Activated CD8-positive, alpha-beta T cell treated with anti-CD3 and anti-CD28 coated beads, Interleukin-2, amount 10 ng/mL, durations not matched to agents 7 days and 5 days (primary cell): ENCODE data around the gene GPR107. TPM values are rescaled to one million over a fixed set of nuclear protein-coding genes. Genes with fewer than 3 reads are reported as not detected.

Source experiments
- ATAC-seq: fragments of 150-1000 bp; cut with Tn5 transposase; one replicate; pipeline ENCODE4 v1.10.0; 2021; ENCODE audit warnings: moderate library complexity
- CTCF ChIA-PET: fragments of 350-600 bp; sonication (Branson Sonifier 250); formaldehyde crosslinking; loops from one replicate; lab custom pipeline; 2021; ENCODE audit warnings: antibody characterized with exemption; lab: Charles Lee
- POLR2A ChIA-PET: fragments of 350-600 bp; sonication (Branson Sonifier 250); formaldehyde crosslinking; loops from one replicate; lab custom pipeline; 2021; ENCODE audit warnings: antibody characterized with exemption; lab: Charles Lee
- DNase-seq: peaks from one replicate; pipeline ENCODE4 v3.0.0-alpha.2; 2020
- H3K27ac Mint-ChIP-seq: one replicate; pipeline ENCODE4 v1.8.0; 2021; ENCODE audit warnings: mild to moderate bottlenecking, mixed read lengths
- H3K27me3 Mint-ChIP-seq: one replicate; pipeline ENCODE4 v1.8.0; 2021; ENCODE audit warnings: low read depth, mixed read lengths
- H3K36me3 Mint-ChIP-seq: one replicate; pipeline ENCODE4 v1.8.0; 2021; ENCODE audit warnings: low read depth, mixed read lengths
- H3K4me1 Mint-ChIP-seq: one replicate; pipeline ENCODE4 v1.8.0; 2021; ENCODE audit warnings: low read depth, mixed read lengths
- H3K4me3 Mint-ChIP-seq: one replicate; pipeline ENCODE4 v1.8.0; 2021; ENCODE audit warnings: mild to moderate bottlenecking, mixed read lengths
- H3K9me3 Mint-ChIP-seq: one replicate; pipeline ENCODE4 v1.8.0; 2022; ENCODE audit warnings: mixed read lengths; ENCODE audit not compliant: insufficient read depth
- total RNA-seq, 2 experiments: library from RNA; stranded (reverse); gene quantifications; one replicate each; pipeline ENCODE4 v1.2.3, GENCODE V29; 2021

The GPR107 gene
- total RNA-seq, 2 experiments from 2014 or later = 22.5 to 24.4 TPM

GRCh38 chr9:130042885-130043653, 10.6 kb upstream of the GPR107 start, which contains the start of gene FNBP1:
Gene FNBP1, minus strand, starts transcription at chr9:130043189. Its CDS starts 214 bp downstream, at chr9:130042975.
- ATAC-seq = peak; percentile 63
- POLR2A ChIA-PET = interaction anchor here (0.6 to 6.9 kb wide), 12 partner anchors 8 to 174 kb away, joined by 3 to 138 read pairs (median 4); partner anchors contain the start of gene GPR107
- Mint-ChIP-seq H3K9me3 (no peaks in the 10 kb centered on the region), H3K27ac (peak within 1 kb of the TSS; percentile 98), H3K4me1 (peaks cover 48% of the 10 kb centered on the region), H3K27me3 (no peaks in the 10 kb centered on the region), H3K36me3 (peaks cover 22% of the 10 kb centered on the region), H3K4me3 (peak within 1 kb of the TSS; percentile 99)
- CTCF ChIA-PET = interaction anchor here (0.5 to 6.0 kb wide), 6 partner anchors 8 to 158 kb away, joined by 3 to 43 read pairs (median 4); no protein-coding TSS in a partner anchor
- peak; percentile 83 for DNase-seq

DNA sequence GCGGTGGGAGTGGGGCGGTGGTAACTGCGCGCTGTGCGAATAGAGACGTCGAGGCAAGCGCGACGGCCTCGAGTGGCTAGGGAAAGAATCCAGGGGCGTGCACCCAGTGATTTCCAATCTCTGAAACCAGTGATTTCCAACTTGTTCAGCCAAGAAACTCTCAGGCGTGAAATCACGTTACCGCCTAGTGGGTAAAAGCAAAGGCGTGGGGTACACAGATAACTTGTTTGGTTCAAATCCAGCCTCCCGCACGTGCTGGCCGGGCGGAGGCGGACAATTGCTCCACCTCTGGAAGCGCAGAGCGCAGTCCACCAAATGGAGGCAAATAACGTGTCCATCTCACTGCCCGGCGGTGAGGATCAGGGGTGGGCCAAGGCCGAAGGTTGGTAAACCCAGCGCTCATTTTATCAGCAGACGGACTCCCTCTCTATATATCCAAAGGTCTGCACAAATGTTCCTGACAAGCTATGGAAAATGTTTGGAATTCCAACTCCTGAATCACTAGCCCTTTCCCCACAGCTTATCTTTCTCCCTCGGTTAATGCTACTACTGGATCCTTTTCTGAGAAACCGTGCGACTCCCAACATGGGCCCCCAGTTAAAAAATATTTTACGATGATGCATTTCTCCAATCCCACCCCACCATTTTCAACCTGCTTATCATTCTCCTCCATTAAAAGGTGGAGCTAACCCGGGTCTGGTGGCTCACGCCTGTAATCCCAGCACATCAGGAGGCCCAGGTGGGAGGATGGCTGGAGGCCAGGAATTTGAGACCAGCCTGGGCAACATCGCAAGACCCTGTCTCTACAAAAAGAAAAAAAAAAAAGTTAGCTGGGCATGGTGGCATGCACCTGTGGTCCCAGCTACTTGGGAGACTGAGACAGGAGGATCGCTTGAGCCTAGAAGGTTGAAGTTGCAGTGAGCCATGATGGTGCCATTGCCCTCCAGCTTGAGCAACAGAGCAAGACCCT, 9.8 kb upstream of the GPR107 start:
- peaks cover 17% of the 10 kb centered on the region for H3K36me3 Mint-ChIP-seq
- CTCF ChIA-PET = interaction anchor here (1.0 to 1.5 kb wide), 7 partner anchors 9 to 306 kb away, joined by 3 to 7 read pairs (median 4); partner anchors contain the start of gene GPR107
- H3K27me3 Mint-ChIP-seq = no peaks in the 10 kb centered on the region
- POLR2A ChIA-PET = interaction anchor here (0.5 to 6.9 kb wide), 17 partner anchors 7 to 157 kb away, joined by 3 to 68 read pairs (median 5); partner anchors contain the start of gene GPR107
- ATAC-seq (no peak), DNase-seq (no peak)
- H3K27ac Mint-ChIP-seq = peak overlapping the region; percentile 94
- no peaks in the 10 kb centered on the region for H3K9me3 Mint-ChIP-seq
- H3K4me1 Mint-ChIP-seq = peaks cover 43% of the 10 kb centered on the region
- H3K4me3 Mint-ChIP-seq = peak overlapping the region; percentile 91

GRCh38 chr9:130045725-130046450, 7.8 kb upstream of the GPR107 start:
- H3K36me3 Mint-ChIP-seq = peaks cover 12% of the 10 kb centered on the region
- peak overlapping the region; percentile 60 for H3K4me3 Mint-ChIP-seq
- DNase-seq = no peak
- ChIA-PET POLR2A (interaction anchor here (1.0 to 2.5 kb wide), 7 partner anchors 8 to 223 kb away, joined by 3 to 25 read pairs (median 5); partner anchors contain the start of gene GPR107), CTCF (interaction anchor here (0.6 to 1.4 kb wide), 6 partner anchors 13 to 663 kb away, joined by 3 to 4 read pairs (median 3); no protein-coding TSS in a partner anchor)
- H3K27me3 Mint-ChIP-seq = no peaks in the 10 kb centered on the region
- H3K4me1 Mint-ChIP-seq = peaks cover 44% of the 10 kb centered on the region
- no peak for ATAC-seq
- H3K27ac Mint-ChIP-seq = peak overlapping the region; percentile 89
- no peaks in the 10 kb centered on the region for H3K9me3 Mint-ChIP-seq

GRCh38 chr9:130049431-130050210, 4.1 kb upstream of the GPR107 start:
- ATAC-seq (no peak), DNase-seq (no peak)
- POLR2A ChIA-PET = interaction anchor here (0.6 kb wide), 1 partner anchor 161 kb away, joined by 3 read pairs; no protein-coding TSS in a partner anchor
- no peak overlapping the region for H3K27ac Mint-ChIP-seq
- no peaks in the 10 kb centered on the region for H3K9me3 Mint-ChIP-seq
- CTCF ChIA-PET = interaction anchor here (0.7 to 1.1 kb wide), 3 partner anchors 10 to 104 kb away, joined by 3 read pairs; no protein-coding TSS in a partner anchor
- peaks cover 49% of the 10 kb centered on the region for H3K4me1 Mint-ChIP-seq
- H3K4me3 Mint-ChIP-seq = no peak overlapping the region
- H3K36me3 Mint-ChIP-seq = peaks cover 4% of the 10 kb centered on the region
- no peaks in the 10 kb centered on the region for H3K27me3 Mint-ChIP-seq

GRCh38 chr9:130050462-130050861, 3.2 kb upstream of the GPR107 start:
- Mint-ChIP-seq H3K4me3 (no peak overlapping the region), H3K4me1 (peaks cover 48% of the 10 kb centered on the region), H3K36me3 (peaks cover 4% of the 10 kb centered on the region), H3K27me3 (no peaks in the 10 kb centered on the region), H3K27ac (no peak overlapping the region), H3K9me3 (no peaks in the 10 kb centered on the region)
- DNase-seq = no peak
- POLR2A ChIA-PET = interaction anchor here (0.6 kb wide), 1 partner anchor 162 kb away, joined by 3 read pairs; no protein-coding TSS in a partner anchor
- CTCF ChIA-PET = interaction anchor here (0.9 to 1.1 kb wide), 3 partner anchors 9 to 165 kb away, joined by 3 to 4 read pairs (median 3); no protein-coding TSS in a partner anchor
- ATAC-seq = no peak

GRCh38 chr9:130051855-130052254, 1.9 kb upstream of the GPR107 start:
- POLR2A ChIA-PET = interaction anchor here (0.6 to 1.2 kb wide), 3 partner anchors 9 to 220 kb away, joined by 3 to 5 read pairs (median 4); partner anchors contain the start of gene FNBP1

GRCh38 chr9:130053109-130053503, 600 bp upstream of the GPR107 start:
- Mint-ChIP-seq H3K4me3 (peak overlapping the region; percentile 93), H3K27ac (peak overlapping the region; percentile 93), H3K4me1 (peaks cover 43% of the 10 kb centered on the region), H3K9me3 (no peaks in the 10 kb centered on the region), H3K27me3 (no peaks in the 10 kb centered on the region), H3K36me3 (peaks cover 8% of the 10 kb centered on the region)
- no peak for DNase-seq
- POLR2A ChIA-PET = interaction anchor here (0.6 to 2.5 kb wide), 12 partner anchors 8 to 212 kb away, joined by 3 to 24 read pairs (median 5); partner anchors contain the start of genes FNBP1 and HMCN2
- CTCF ChIA-PET = interaction anchor here (0.7 to 1.7 kb wide), 9 partner anchors 9 to 166 kb away, joined by 3 to 13 read pairs (median 4); partner anchors contain the start of gene FNBP1
- ATAC-seq = no peak

More at GRCh38 chr9:130051855-130052254, 1.9 kb upstream of the GPR107 start:
- no peaks in the 10 kb centered on the region for H3K9me3 Mint-ChIP-seq
- peak overlapping the region; percentile 30 for H3K27ac Mint-ChIP-seq
- H3K36me3 Mint-ChIP-seq = peaks cover 5% of the 10 kb centered on the region
- ATAC-seq = no peak
- DNase-seq = no peak
- no peaks in the 10 kb centered on the region for H3K27me3 Mint-ChIP-seq
- H3K4me3 Mint-ChIP-seq = peak overlapping the region; percentile 22
- CTCF ChIA-PET = no interaction called here
- H3K4me1 Mint-ChIP-seq = peaks cover 39% of the 10 kb centered on the region

GRCh38 chr9:130054325-130054786, 650 bp downstream of the GPR107 start:
- H3K4me3 Mint-ChIP-seq = peak overlapping the region; percentile 93
- no peak for ATAC-seq
- H3K9me3 Mint-ChIP-seq = no peaks in the 10 kb centered on the region
- H3K36me3 Mint-ChIP-seq = peaks cover 16% of the 10 kb centered on the region
- peaks cover 46% of the 10 kb centered on the region for H3K4me1 Mint-ChIP-seq
- H3K27ac Mint-ChIP-seq = peak overlapping the region; percentile 93
- ChIA-PET CTCF (interaction anchor here (0.8 to 1.7 kb wide), 4 partner anchors 10 to 121 kb away, joined by 3 to 13 read pairs (median 6); no protein-coding TSS in a partner anchor), POLR2A (interaction anchor here (1.2 to 2.5 kb wide), 7 partner anchors 10 to 168 kb away, joined by 3 to 24 read pairs (median 9); partner anchors contain the start of gene FNBP1)
- no peaks in the 10 kb centered on the region for H3K27me3 Mint-ChIP-seq
- DNase-seq = no peak

GRCh38 chr9:130054820-130055219, 1.1 kb downstream of the GPR107 start:
- Mint-ChIP-seq H3K9me3 (no peaks in the 10 kb centered on the region), H3K27me3 (no peaks in the 10 kb centered on the region), H3K27ac (peak overlapping the region; percentile 93), H3K4me1 (peaks cover 46% of the 10 kb centered on the region), H3K4me3 (peak overlapping the region; percentile 93), H3K36me3 (peaks cover 17% of the 10 kb centered on the region)
- no peak for ATAC-seq
- ChIA-PET POLR2A (interaction anchor here (2.1 to 2.5 kb wide), 3 partner anchors 10 to 169 kb away, joined by 9 to 24 read pairs (median 17); no protein-coding TSS in a partner anchor), CTCF (no interaction called here)
- no peak for DNase-seq
